ENCODE measurements around the gene HLA-DQA2. TPM values are rescaled to one million over a fixed set of nuclear protein-coding genes. Genes with fewer than 3 reads are reported as not detected.
"Not testable (repeated sequence)": the region's sequence is repeated elsewhere in the genome, so short reads cannot be mapped to it uniquely, and the experiment has no call there.

The HLA-DQA2 gene
- total RNA-seq, 4 donors from 2014 or later = 0.40 to 3.2 (median 0.42) TPM; not detected in 1

DNA sequence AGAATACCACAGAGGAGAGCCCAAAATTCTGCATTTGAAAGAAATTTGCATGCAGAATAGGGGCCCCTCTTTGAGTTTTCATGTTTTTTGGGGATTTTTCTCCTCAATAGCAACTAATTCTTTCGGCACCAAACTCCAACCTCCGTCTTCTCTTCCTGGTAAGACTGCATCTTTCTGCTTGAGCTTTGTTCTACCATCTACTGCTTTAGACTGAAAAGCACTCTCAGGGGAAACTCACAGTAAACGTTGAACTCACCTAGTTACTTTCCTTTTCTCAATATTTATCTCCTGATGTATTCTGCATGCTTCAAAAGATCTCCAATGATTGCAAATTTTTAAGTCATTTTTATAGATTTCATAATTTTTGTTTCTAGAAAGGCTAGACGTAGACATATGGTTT is 37.8 kb upstream of the HLA-DQA2 start:
- WGBS = 24% methylated on average over 4 of the region's 4 CpGs

DNA sequence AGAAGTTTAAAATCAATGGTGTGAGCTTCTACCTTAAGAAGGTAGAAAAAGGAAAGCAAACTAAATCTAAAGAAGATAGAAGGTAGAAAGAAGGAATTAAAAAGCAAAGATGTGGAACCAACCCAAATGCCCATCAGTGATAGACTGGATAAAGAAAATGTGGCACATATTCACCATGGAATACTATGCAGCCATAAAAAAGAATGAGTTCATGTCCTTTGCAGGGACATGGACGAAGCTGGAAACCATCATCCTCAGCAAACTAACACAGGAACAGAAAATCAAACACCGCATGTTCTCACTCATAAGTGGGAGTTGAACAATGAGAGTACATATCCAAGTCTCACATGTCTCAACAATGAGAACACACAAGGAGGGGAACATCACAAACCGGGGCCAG is 36.0 kb upstream of the HLA-DQA2 start:
- intact Hi-C loops (cut with DNase I) = loop anchor here (10.0 kb wide), 1 partner anchor 90 kb away; no protein-coding TSS in a partner anchor
- H3K27ac ChIP-seq (replicated peaks in 1 of 4); H3K9me3 ChIP-seq; H3K36me3 ChIP-seq; DNase-seq (ENCODE audit: extremely low spot score); H3K4me1 ChIP-seq; H3K4me3 ChIP-seq: not testable (repeated sequence)
- peaks cover 0 to 30% (median 0%) of the 10 kb centered on the region in 4 donors for H3K27me3 ChIP-seq
- WGBS = 62% methylated on average over 3 of the region's 3 CpGs

More for the DNA sequence above, 37.8 kb upstream of the HLA-DQA2 start:
- intact Hi-C loops (cut with DNase I) = loop anchor here (5.0 to 10.0 kb wide), 2 partner anchors 91 to 271 kb away; no protein-coding TSS in a partner anchor
- Histone ChIP-seq H3K9me3 (no peaks in the 10 kb centered on the region), H3K27me3 (peaks cover 0 to 41% (median 0%) of the 10 kb centered on the region in 4 donors), H3K36me3 (no peaks in the 10 kb centered on the region), H3K27ac (replicated peaks in 1 of 4) (no peak overlapping the region), H3K4me3 (no peak overlapping the region), H3K4me1 (no peaks in the 10 kb centered on the region)
- TF ChIP-seq, protein P1, sequence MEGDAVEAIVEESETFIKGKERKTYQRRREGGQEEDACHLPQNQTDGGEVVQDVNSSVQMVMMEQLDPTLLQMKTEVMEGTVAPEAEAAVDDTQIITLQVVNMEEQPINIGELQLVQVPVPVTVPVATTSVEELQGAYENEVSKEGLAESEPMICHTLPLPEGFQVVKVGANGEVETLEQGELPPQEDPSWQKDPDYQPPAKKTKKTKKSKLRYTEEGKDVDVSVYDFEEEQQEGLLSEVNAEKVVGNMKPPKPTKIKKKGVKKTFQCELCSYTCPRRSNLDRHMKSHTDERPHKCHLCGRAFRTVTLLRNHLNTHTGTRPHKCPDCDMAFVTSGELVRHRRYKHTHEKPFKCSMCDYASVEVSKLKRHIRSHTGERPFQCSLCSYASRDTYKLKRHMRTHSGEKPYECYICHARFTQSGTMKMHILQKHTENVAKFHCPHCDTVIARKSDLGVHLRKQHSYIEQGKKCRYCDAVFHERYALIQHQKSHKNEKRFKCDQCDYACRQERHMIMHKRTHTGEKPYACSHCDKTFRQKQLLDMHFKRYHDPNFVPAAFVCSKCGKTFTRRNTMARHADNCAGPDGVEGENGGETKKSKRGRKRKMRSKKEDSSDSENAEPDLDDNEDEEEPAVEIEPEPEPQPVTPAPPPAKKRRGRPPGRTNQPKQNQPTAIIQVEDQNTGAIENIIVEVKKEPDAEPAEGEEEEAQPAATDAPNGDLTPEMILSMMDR (IDR thresholded peaks at IDR 0.05) = no peak
- no peak for TF ChIP-seq EP300 (IDR thresholded peaks at IDR 0.05)
- TF ChIP-seq POLR2AphosphoS5 (IDR thresholded peaks at IDR 0.05) = no peak
- TF ChIP-seq POLR2A (IDR thresholded peaks at IDR 0.05; ENCODE audit: low read depth) = no peak
- DNase-seq (ENCODE audit: extremely low spot score) = no peak

DNA sequence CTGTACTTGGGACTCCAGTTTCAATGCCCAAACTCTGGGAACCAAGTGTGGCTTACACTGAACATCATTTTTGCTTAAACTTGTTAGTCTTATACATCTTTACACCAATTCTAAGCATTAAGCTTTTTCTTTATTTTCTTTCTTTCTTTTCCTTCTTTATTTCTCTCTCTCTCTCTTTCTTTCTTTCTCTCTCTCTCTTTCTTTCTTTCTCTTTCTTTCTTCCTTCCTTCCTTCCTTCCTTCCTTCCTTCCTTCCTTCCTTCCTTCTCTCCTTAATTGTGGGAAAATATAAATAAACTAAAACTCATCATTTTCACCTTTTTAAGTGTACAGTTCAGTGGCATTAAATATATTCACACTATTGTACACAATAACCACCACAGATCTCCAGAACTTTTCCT is 31.6 kb upstream of the HLA-DQA2 start:
- Histone ChIP-seq H3K9me3 (no peaks in the 10 kb centered on the region), H3K27me3 (no peaks in the 10 kb centered on the region), H3K36me3 (no peaks in the 10 kb centered on the region), H3K4me3 (no peak overlapping the region), H3K4me1 (no peaks in the 10 kb centered on the region), H3K27ac (replicated peaks in 1 of 4) (no peak overlapping the region)
- DNase-seq (ENCODE audit: extremely low spot score) = no peak
- intact Hi-C loops (cut with DNase I) = loop anchor here (10.0 kb wide), 1 partner anchor 85 kb away; no protein-coding TSS in a partner anchor
- no peak for TF ChIP-seq POLR2AphosphoS5 (IDR thresholded peaks at IDR 0.05)
- TF ChIP-seq POLR2A (IDR thresholded peaks at IDR 0.05; ENCODE audit: low read depth) = no peak
- TF ChIP-seq EP300 (IDR thresholded peaks at IDR 0.05) = no peak
- TF ChIP-seq, protein P1 (IDR thresholded peaks at IDR 0.05) = no peak

DNA sequence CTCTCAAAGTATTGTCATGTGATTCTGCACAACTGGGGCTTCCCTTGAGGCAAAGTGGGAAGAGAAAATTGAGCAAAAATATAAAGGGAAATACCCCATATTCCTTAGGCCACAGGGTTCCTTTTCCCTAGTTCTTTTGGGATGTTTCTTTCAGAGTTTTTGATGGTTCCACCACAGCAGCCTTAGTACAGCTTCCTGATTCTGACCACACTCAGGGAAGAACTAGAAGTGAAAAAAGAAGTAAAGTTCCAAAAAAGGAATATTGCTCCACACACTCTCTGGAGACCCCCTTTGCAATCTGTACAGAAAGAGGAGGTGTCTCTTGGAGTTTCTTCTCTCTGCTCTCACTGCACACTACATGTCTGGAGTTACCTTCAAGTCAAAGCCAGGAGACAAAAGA is 27.9 kb upstream of the HLA-DQA2 start:
- DNase-seq (ENCODE audit: extremely low spot score) = no peak
- peaks cover 0 to 5% (median 0%) of the 10 kb centered on the region in 4 donors for H3K27me3 ChIP-seq
- H3K4me1 ChIP-seq = no peaks in the 10 kb centered on the region
- H3K36me3 ChIP-seq = no peaks in the 10 kb centered on the region
- TF ChIP-seq POLR2A (IDR thresholded peaks at IDR 0.05; ENCODE audit: low read depth) = no peak
- no peak for TF ChIP-seq POLR2AphosphoS5 (IDR thresholded peaks at IDR 0.05)
- TF ChIP-seq, protein P1 (IDR thresholded peaks at IDR 0.05) = no peak
- no peak for TF ChIP-seq EP300 (IDR thresholded peaks at IDR 0.05)
- H3K4me3 ChIP-seq = no peak overlapping the region
- intact Hi-C loops (cut with DNase I) = no loop called here
- H3K27ac ChIP-seq (replicated peaks in 1 of 4) = no peak overlapping the region
- no peaks in the 10 kb centered on the region for H3K9me3 ChIP-seq

DNA sequence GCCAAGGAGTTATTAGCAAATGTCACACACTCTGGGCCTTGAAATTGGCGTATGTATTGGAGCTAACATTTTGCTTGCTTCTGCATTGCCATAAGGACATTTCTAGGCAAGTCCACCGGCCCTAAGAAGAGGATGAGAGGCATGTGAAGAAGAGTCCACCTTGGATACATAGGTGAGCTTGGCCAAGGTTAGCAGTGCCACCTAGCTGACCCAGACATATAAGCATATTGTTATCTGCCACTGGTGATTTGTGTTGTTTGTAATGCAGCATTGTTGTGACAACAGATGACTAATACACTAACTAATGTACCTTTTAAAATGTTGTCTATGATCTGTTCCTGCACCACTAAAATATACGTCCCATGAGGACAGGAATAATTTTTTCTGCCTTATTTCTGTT is 24.8 kb upstream of the HLA-DQA2 start:
- no peak overlapping the region for H3K27ac ChIP-seq (replicated peaks in 1 of 4)
- TF ChIP-seq POLR2A (IDR thresholded peaks at IDR 0.05; ENCODE audit: low read depth) (no peak), EP300 (IDR thresholded peaks at IDR 0.05) (no peak), POLR2AphosphoS5 (IDR thresholded peaks at IDR 0.05) (no peak)
- TF ChIP-seq, protein P1 (IDR thresholded peaks at IDR 0.05) = no peak
- no peaks in the 10 kb centered on the region for H3K36me3 ChIP-seq
- no peak overlapping the region for H3K4me3 ChIP-seq
- H3K9me3 ChIP-seq = no peaks in the 10 kb centered on the region
- no peaks in the 10 kb centered on the region for H3K4me1 ChIP-seq
- H3K27me3 ChIP-seq = peaks cover 0 to 5% (median 0%) of the 10 kb centered on the region in 4 donors
- intact Hi-C loops (cut with DNase I) = no loop called here
- no peak for DNase-seq (ENCODE audit: extremely low spot score)
- 76% methylated on average over 3 of the region's 3 CpGs for WGBS
